Right lobe of liver (tissue), 6 donors: ENCODE data around the gene SLC41A3. TPM values are rescaled to one million over a fixed set of nuclear protein-coding genes. Genes with fewer than 3 reads are reported as not detected.
A peak's percentile ranks its signal among the peaks of the same experiment; 100 is the strongest.

Experiments
- ATAC-seq, 4 donors: fragments of 200-7000 bp; cut with Tn5 transposase; one replicate each; pipeline ENCODE4 v1.9.1; 2020; ENCODE audit warnings: mild to moderate bottlenecking in 4 of 4, moderate library complexity in 4 of 4
- DNase-seq, 3 donors: peaks; one replicate each; pipeline ENCODE4 v3.0.0-alpha.2; 2020
- H3K27ac ChIP-seq, 3 donors: fragments of 200-600 bp; one replicate each; pipeline ENCODE4 v1.8.0; 2022
- H3K27me3 ChIP-seq, 2 donors: fragments of 200-600 bp; one replicate each; pipeline ENCODE4 v1.8.0; 2022
- H3K36me3 ChIP-seq, 4 donors: fragments of 200-600 bp; sonication (generic) in 1 of 4; one replicate each; pipeline versions ENCODE4 v1.5.1 to v1.8.0; 2017 to 2022; ENCODE audit warnings: control low read depth in 1 of 4
- H3K4me1 ChIP-seq, 4 donors: fragments of 200-600 bp; sonication (generic) in 1 of 4; one replicate each; pipeline versions ENCODE4 v1.5.1 to v1.8.0; 2017 to 2022; ENCODE audit warnings: control low read depth in 1 of 4
- H3K4me3 ChIP-seq, 3 donors: fragments of 200-600 bp; one replicate each; pipeline ENCODE4 v1.8.0; 2022
- H3K9me3 ChIP-seq, 4 donors: fragments of 200-600 bp; sonication (generic) in 1 of 4; one replicate each; pipeline versions ENCODE4 v1.5.1 to v1.8.0; 2017 to 2022; ENCODE audit warnings: control low read depth in 1 of 4
- CTCF ChIP-seq, 4 donors: fragments of 200-600 bp in 3 of 4; fragments of 450-650 bp in 1 of 4; IDR thresholded peaks; one replicate each; pipeline versions ENCODE4 v1.5.1 to v1.8.0; 2016 to 2022; ENCODE audit warnings: antibody characterized with exemption in 4 of 4, mild to moderate bottlenecking in 2 of 4
- POLR2A ChIP-seq: fragments of 450-650 bp; IDR thresholded peaks from one replicate; pipeline ENCODE4 v1.6.1; 2017; ENCODE audit warnings: antibody characterized with exemption, mild to moderate bottlenecking
- WGBS: methylation state at CpG from one replicate; pipeline ENCODE4 v1.1.6; 2018; ENCODE audit warnings: low coverage, low lambda C conversion rate; ENCODE audit not compliant: insufficient coverage; ENCODE audit errors: missing lambda C conversion rate; 5-methylcytosine and 5-hydroxymethylcytosine counted together
- intact Hi-C, 2 donors: fragments of 100-400 bp; cut with DNase I; formaldehyde crosslinking; loops; one replicate each; pipeline versions ENCODE4 v1.11.2 to v1.14.1; 2022
- total RNA-seq, 6 experiments: library from RNA; depleted of rRNA in 2 of 6; stranded (reverse); fragments of >200 nt in 2 of 6; fragmentation: NEBNext Ultra II Directional in 3 of 6; extraction: Animal tissue kit (Norgen Biotek cat#: 25700) in 3 of 6; gene quantifications; one replicate each; pipeline versions ENCODE4 v1.1.0 to v1.2.4, GENCODE V29; 2016 to 2023
- donor health status: DM: no; HTN: yes; CAD: no.
- donor health status: DM: no; HTN: no; CAD: no.
- donor health status: DM: no; HTN: no; CAD: no.
- donor health status: DM: no; HTN: yes; CAD: no.
- donor health status: DM: no; HTN: yes; CAD: no.

Gene SLC41A3
- total RNA-seq, 6 experiments from 2014 or later: 12.7 to 29.1 (median 15.9) TPM

GRCh38 chr3:126106336-126107202 lies 22.6 kb upstream of the SLC41A3 start:
- DNase-seq (peak in 1 of 3 donors; percentile 38), ATAC-seq (no peak)
- 91% methylated on average over 4 of the region's 21 CpGs for WGBS
- intact Hi-C loops: no loop called here
- no peaks in the 10 kb centered on the region for H3K4me1 ChIP-seq
- H3K4me3 ChIP-seq: no peak overlapping the region
- no peaks in the 10 kb centered on the region for H3K9me3 ChIP-seq
- no peak for TF ChIP-seq POLR2A
- TF ChIP-seq CTCF (IDR thresholded peaks at IDR 0.05): no peak
- H3K27ac ChIP-seq: no peak overlapping the region
- no peaks in the 10 kb centered on the region for H3K27me3 ChIP-seq
- peaks cover 0 to 100% (median 44%) of the 10 kb centered on the region in 4 donors for H3K36me3 ChIP-seq

GRCh38 chr3:126105691-126106187 lies 21.8 kb upstream of the SLC41A3 start:
- Histone ChIP-seq H3K4me1 (no peaks in the 10 kb centered on the region), H3K36me3 (peaks cover 0 to 99% (median 41%) of the 10 kb centered on the region in 4 donors), H3K27me3 (no peaks in the 10 kb centered on the region), H3K27ac (no peak overlapping the region), H3K4me3 (no peak overlapping the region), H3K9me3 (no peaks in the 10 kb centered on the region)
- no peak for DNase-seq
- TF ChIP-seq POLR2A: no peak
- TF ChIP-seq CTCF (IDR thresholded peaks at IDR 0.05): no peak
- WGBS: 80% methylated on average over 2 of the region's 16 CpGs
- intact Hi-C loops: no loop called here
- ATAC-seq: no peak

- H3K36me3 ChIP-seq: peaks cover 0 to 92% (median 37%) of the 10 kb centered on the region in 4 donors
- ATAC-seq: no peak
- no peak overlapping the region for H3K27ac ChIP-seq
- no peak for TF ChIP-seq CTCF (IDR thresholded peaks at IDR 0.05)
- no peak for TF ChIP-seq POLR2A
- intact Hi-C loops: no loop called here
- H3K4me1 ChIP-seq: no peaks in the 10 kb centered on the region
- H3K9me3 ChIP-seq: no peaks in the 10 kb centered on the region
- no peak for DNase-seq
- H3K4me3 ChIP-seq: no peak overlapping the region
- H3K27me3 ChIP-seq: no peaks in the 10 kb centered on the region
- WGBS: 88% methylated on average over 4 of the region's 15 CpGs
These were observed 21.1 kb upstream of the SLC41A3 start for GRCh38 chr3:126104742-126105605.

GRCh38 chr3:126104028-126104635 lies 20.2 kb upstream of the SLC41A3 start:
- 100% methylated on average over 1 of the region's 7 CpGs for WGBS
- ATAC-seq (peak in 1 of 4 donors; percentile 2), DNase-seq (no peak)
- no peak overlapping the region for H3K27ac ChIP-seq
- intact Hi-C loops: no loop called here
- no peaks in the 10 kb centered on the region for H3K27me3 ChIP-seq
- H3K4me1 ChIP-seq: no peaks in the 10 kb centered on the region
- peaks cover 0 to 83% (median 34%) of the 10 kb centered on the region in 4 donors for H3K36me3 ChIP-seq
- H3K4me3 ChIP-seq: no peak overlapping the region
- H3K9me3 ChIP-seq: no peaks in the 10 kb centered on the region
- TF ChIP-seq POLR2A (no peak), CTCF (IDR thresholded peaks at IDR 0.05) (no peak)
